CD14-positive monocyte (primary cell): ENCODE measurements around the gene UNC5A. TPM values are rescaled to one million over a fixed set of nuclear protein-coding genes. Genes with fewer than 3 reads are reported as not detected.

Experiments
- DNase-seq, 3 donors: peaks; one replicate each; pipeline ENCODE4 v3.0.0-alpha.2; 2011 to 2022
- H2AFZ ChIP-seq: 2 replicates; pipeline ENCODE4 v1.6.0; 2012; ENCODE audit warnings: mild to moderate bottlenecking, low read depth, low read length, inconsistent platforms; ENCODE audit not compliant: insufficient read depth, poor library complexity, severe bottlenecking
- H3K27ac ChIP-seq, 2 donors: 1 replicate in 1 of 2; 2 replicates in 1 of 2; pipeline ENCODE4 v1.5.1; 2012 to 2013; ENCODE audit warnings: low read length in 2 of 2, control low read depth in 1 of 2, inconsistent platforms in 1 of 2, low read depth in 1 of 2, mild to moderate bottlenecking in 1 of 2
- H3K27me3 ChIP-seq, 2 donors: one replicate each; pipeline versions ENCODE4 v1.6.0 to v1.6.1; 2011 to 2013; ENCODE audit warnings: low read length in 2 of 2; ENCODE audit not compliant: control insufficient read depth in 2 of 2, insufficient read depth in 2 of 2
- H3K36me3 ChIP-seq, 2 donors: replicated peaks in 1 of 2; 1 replicate in 1 of 2; 2 replicates in 1 of 2; pipeline versions ENCODE4 v1.5.1 to v1.6.1; 2012 to 2013; ENCODE audit warnings: low read length in 2 of 2, control low read depth in 1 of 2, inconsistent platforms in 1 of 2, mild to moderate bottlenecking in 1 of 2; ENCODE audit not compliant: insufficient read depth in 2 of 2, control insufficient read depth in 1 of 2
- H3K4me1 ChIP-seq, 2 donors: 1 replicate in 1 of 2; 2 replicates in 1 of 2; pipeline versions ENCODE4 v1.5.1 to v1.6.1; 2012 to 2013; ENCODE audit warnings: low read length in 2 of 2, control low read depth in 1 of 2, inconsistent platforms in 1 of 2, mild to moderate bottlenecking in 1 of 2, moderate library complexity in 1 of 2; ENCODE audit not compliant: insufficient read depth in 2 of 2, control insufficient read depth in 1 of 2
- H3K4me2 ChIP-seq: replicated peaks from 2 replicates; pipeline ENCODE3; 2012; ENCODE audit warnings: low read length, moderate library complexity, mild to moderate bottlenecking; ENCODE audit not compliant: poor library complexity, severe bottlenecking; ENCODE audit errors: extremely low read depth
- H3K4me3 ChIP-seq, 3 experiments: fragments of 200-600 bp in 1 of 3; sonication (generic) in 1 of 3; replicated peaks in 1 of 3; 1 replicate in 2 of 3; 2 replicates in 1 of 3; pipeline ENCODE4 v1.5.1; 2011 to 2013; ENCODE audit warnings: low read length in 3 of 3, mild to moderate bottlenecking in 3 of 3, control low read depth in 2 of 3, low read depth in 2 of 3, inconsistent platforms in 1 of 3, moderate library complexity in 1 of 3
- H3K79me2 ChIP-seq: 2 replicates; pipeline ENCODE4 v1.6.0; 2012; ENCODE audit warnings: mild to moderate bottlenecking, control low read depth, inconsistent platforms, low read length, moderate library complexity; ENCODE audit not compliant: insufficient read depth
- H3K9ac ChIP-seq: 2 replicates; pipeline ENCODE4 v1.6.0; 2017; ENCODE audit warnings: low read length, mild to moderate bottlenecking; ENCODE audit not compliant: insufficient read depth, poor library complexity, severe bottlenecking
- H3K9me3 ChIP-seq, 2 donors: replicated peaks in 1 of 2; 1 replicate in 1 of 2; 2 replicates in 1 of 2; pipeline versions ENCODE4 v1.5.1 to v1.6.1; 2012 to 2013; ENCODE audit warnings: low read length in 2 of 2, control low read depth in 1 of 2; ENCODE audit not compliant: control insufficient read depth in 1 of 2, insufficient read depth in 1 of 2
- H4K20me1 ChIP-seq: 2 replicates; pipeline ENCODE4 v1.6.0; 2012; ENCODE audit warnings: mild to moderate bottlenecking, low read length, control low read depth, moderate library complexity; ENCODE audit not compliant: insufficient read depth
- H3K27ac Mint-ChIP-seq, 7 donors: one replicate each; pipeline ENCODE4 v1.8.0; 2020; ENCODE audit warnings: mild to moderate bottlenecking in 7 of 7, mixed read lengths in 7 of 7, moderate library complexity in 6 of 7, inconsistent platforms in 2 of 7
- H3K27me3 Mint-ChIP-seq, 3 donors: one replicate each; pipeline ENCODE4 v1.8.0; 2021 to 2022; ENCODE audit warnings: low read depth in 3 of 3, mild to moderate bottlenecking in 3 of 3, mixed read lengths in 3 of 3, moderate library complexity in 3 of 3, inconsistent platforms in 1 of 3
- H3K36me3 Mint-ChIP-seq, 2 donors: one replicate each; pipeline ENCODE4 v1.8.0; 2020; ENCODE audit warnings: mixed read lengths in 2 of 2, inconsistent platforms in 1 of 2, mild to moderate bottlenecking in 1 of 2
- H3K4me1 Mint-ChIP-seq: one replicate; pipeline ENCODE4 v1.8.0; 2020; ENCODE audit warnings: mild to moderate bottlenecking, mixed read lengths
- H3K4me3 Mint-ChIP-seq, 2 donors: one replicate each; pipeline ENCODE4 v1.8.0; 2020; ENCODE audit warnings: mild to moderate bottlenecking in 2 of 2, mixed read lengths in 2 of 2, moderate library complexity in 1 of 2
- H3K9me3 Mint-ChIP-seq, 7 donors: one replicate each; pipeline ENCODE4 v1.8.0; 2020 to 2022; ENCODE audit warnings: mixed read lengths in 7 of 7, mild to moderate bottlenecking in 6 of 7, moderate library complexity in 6 of 7, inconsistent platforms in 2 of 7
- CTCF ChIP-seq: fragments of 200-600 bp; IDR thresholded peaks from one replicate; pipeline ENCODE4 v1.8.0; 2022; ENCODE audit warnings: antibody characterized with exemption, mild to moderate bottlenecking
- WGBS: methylation state at CpG from one replicate; pipeline ENCODE4 v1.1.5; 2013; ENCODE audit warnings: missing lambda C conversion rate; ENCODE audit not compliant: insufficient coverage; 5-methylcytosine and 5-hydroxymethylcytosine counted together
- intact Hi-C, 2 donors: fragments of 100-400 bp; cut with micrococcal nuclease; formaldehyde crosslinking; loops; one replicate each; pipeline versions ENCODE4 v1.15.0 to v1.15.1; 2023
- polyA plus RNA-seq, 3 donors: library from polyadenylated mRNA; depleted of rRNA in 1 of 3; unstranded in 2 of 3; stranded (reverse) in 1 of 3; fragments of 300-500 nt in 2 of 3; fragments of >200 nt in 1 of 3; fragmentation: Illumina TruSeq in 2 of 3; gene quantifications; 1 replicate in 2 of 3; 2 replicates in 1 of 3; pipeline ENCODE4 v1.2.3, GENCODE V29; 2012 to 2021

UNC5A gene
- polyA plus RNA-seq, 3 donors, result 0.03 to 0.07 TPM; not detected in 1

DNA sequence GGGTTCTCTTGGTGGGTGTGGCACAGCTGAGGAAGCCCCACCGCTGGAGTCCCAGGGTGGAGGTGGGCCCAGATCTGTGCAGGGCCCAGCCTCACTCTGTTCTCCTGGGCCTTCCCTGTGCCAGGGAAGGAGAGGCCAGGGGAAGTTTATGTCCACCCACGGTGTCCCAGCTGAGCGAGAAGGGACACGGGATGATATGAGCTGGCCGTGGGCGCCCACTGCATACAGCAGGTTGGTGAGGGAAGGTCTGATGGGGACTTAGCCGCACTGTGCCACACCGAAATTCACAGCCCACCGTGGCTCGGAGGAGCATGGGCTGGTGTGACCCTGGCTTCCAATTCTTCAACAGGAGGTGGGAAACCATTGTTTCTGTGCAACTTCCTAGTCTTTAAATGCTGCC is 33.9 kb downstream of the UNC5A start:
- no peak for DNase-seq
- intact Hi-C loops, result no loop called here
- no peak overlapping the region for H3K4me2 ChIP-seq
- no peak for TF ChIP-seq CTCF
- Mint-ChIP-seq H3K9me3 (no peaks in the 10 kb centered on the region), H3K36me3 (no peaks in the 10 kb centered on the region), H3K27me3 (peaks cover 21 to 49% (median 43%) of the 10 kb centered on the region in 3 donors), H3K4me1 (peaks cover 3% of the 10 kb centered on the region), H3K4me3 (no peak overlapping the region), H3K27ac (no peak overlapping the region)
- no peaks in the 10 kb centered on the region for H3K9me3 ChIP-seq
- H3K4me3 ChIP-seq, result no peak overlapping the region
- H3K27ac ChIP-seq, result no peak overlapping the region
- peaks cover 0 to 17% of the 10 kb centered on the region in 2 donors for H3K27me3 ChIP-seq
- H2AFZ ChIP-seq, result no peak overlapping the region
- H3K4me1 ChIP-seq, result no peaks in the 10 kb centered on the region
- no peaks in the 10 kb centered on the region for H3K79me2 ChIP-seq
- 89% methylated on average over 10 of the region's 10 CpGs for WGBS
- no peak overlapping the region for H3K9ac ChIP-seq
- no peaks in the 10 kb centered on the region for H3K36me3 ChIP-seq
- H4K20me1 ChIP-seq, result no peaks in the 10 kb centered on the region

GRCh38 chr5:176844706-176845391 is 34.5 kb downstream of the UNC5A start:
- Histone ChIP-seq H3K4me2 (no peak overlapping the region), H3K9ac (no peak overlapping the region), H3K27ac (no peak overlapping the region), H3K27me3 (peaks cover 0 to 17% of the 10 kb centered on the region in 2 donors), H3K79me2 (no peaks in the 10 kb centered on the region), H3K4me1 (no peaks in the 10 kb centered on the region), H2AFZ (no peak overlapping the region), H4K20me1 (no peaks in the 10 kb centered on the region), H3K36me3 (no peaks in the 10 kb centered on the region), H3K9me3 (no peaks in the 10 kb centered on the region), H3K4me3 (no peak overlapping the region)
- TF ChIP-seq CTCF, result no peak
- 62% methylated on average over 20 of the region's 21 CpGs for WGBS
- Mint-ChIP-seq H3K9me3 (no peaks in the 10 kb centered on the region), H3K27me3 (peaks cover 21 to 50% (median 45%) of the 10 kb centered on the region in 3 donors), H3K27ac (no peak overlapping the region), H3K4me3 (no peak overlapping the region), H3K4me1 (peaks cover 3% of the 10 kb centered on the region), H3K36me3 (no peaks in the 10 kb centered on the region)
- intact Hi-C loops, result no loop called here
- DNase-seq, result no peak
